Thoracic aorta (tissue), 2 donors: ENCODE results near the gene DDI1. TPM values are rescaled to one million over a fixed set of nuclear protein-coding genes. Genes with fewer than 3 reads are reported as not detected.

Experiments
- ATAC-seq: fragments of 150-250 bp; one replicate; pipeline ENCODE4 v1.8.0; 2017; ENCODE audit warnings: low read depth; ENCODE audit not compliant: insufficient number of reproducible peaks, low FRiP score
- DNase-seq: peaks from one replicate; pipeline ENCODE4 v3.0.0-alpha.2; 2020; ENCODE audit warnings: low spot score
- H3K27ac ChIP-seq, 2 donors: fragments of 200-600 bp; sonication (generic); 1 replicate in 1 of 2; 2 replicates in 1 of 2; pipeline ENCODE4 v1.5.1; 2016; ENCODE audit warnings: mild to moderate bottlenecking in 2 of 2, moderate library complexity in 2 of 2
- H3K27me3 ChIP-seq: fragments of 200-600 bp; sonication (generic); replicated peaks from 2 replicates; pipeline ENCODE4 v1.6.0; 2016; ENCODE audit warnings: mild to moderate bottlenecking; ENCODE audit not compliant: insufficient read depth
- H3K36me3 ChIP-seq: fragments of 200-600 bp; sonication (generic); one replicate; pipeline ENCODE4 v1.5.1; 2016
- H3K4me1 ChIP-seq, 2 donors: fragments of 200-600 bp; sonication (generic); 1 replicate in 1 of 2; 2 replicates in 1 of 2; pipeline versions ENCODE4 v1.5.1 to v1.6.0; 2016; ENCODE audit warnings: low read depth in 2 of 2, mild to moderate bottlenecking in 1 of 2; ENCODE audit not compliant: control insufficient read depth in 1 of 2
- H3K4me3 ChIP-seq: fragments of 200-600 bp; sonication (generic); 2 replicates; pipeline ENCODE4 v1.5.1; 2016; ENCODE audit warnings: mild to moderate bottlenecking
- H3K9me3 ChIP-seq: fragments of 200-600 bp; sonication (generic); 2 replicates; pipeline ENCODE4 v1.5.1; 2016
- total RNA-seq, 2 donors: library from RNA; depleted of rRNA; stranded (reverse); fragments of >200 nt; gene quantifications; one replicate each; pipeline versions ENCODE4 v1.1.0 to v1.2.3, GENCODE V29; 2016
- TF ChIP-seq, protein P1 (sequence below): fragments of 200-600 bp; sonication (generic); IDR thresholded peaks from one replicate; pipeline ENCODE4 v1.5.1; 2019; ENCODE audit warnings: antibody characterized with exemption

DDI1 gene
- not detected for total RNA-seq

DNA sequence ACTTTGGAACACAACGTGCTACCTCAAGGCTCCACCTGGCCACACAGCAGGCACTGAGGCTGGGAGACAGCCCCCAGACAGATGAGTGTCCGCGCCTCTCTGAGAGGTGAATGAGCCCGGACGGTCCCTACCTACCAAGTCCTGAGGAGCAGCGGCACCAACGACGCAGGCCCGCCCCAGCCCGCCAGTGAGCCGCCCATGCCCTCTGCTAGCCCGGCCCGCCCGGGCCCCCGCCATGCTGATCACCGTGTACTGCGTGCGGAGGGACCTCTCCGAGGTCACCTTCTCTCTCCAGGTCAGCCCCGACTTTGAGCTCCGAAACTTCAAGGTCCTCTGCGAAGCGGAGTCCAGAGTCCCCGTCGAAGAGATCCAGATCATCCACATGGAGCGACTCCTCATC is at the start of gene DDI1:
DDI1 (plus strand) TSS at position 53 of the 400 bp plus-strand sequence; CDS start at position 236, 183 bp downstream.
- Histone ChIP-seq H3K9me3 (no peaks in the 10 kb centered on the region), H3K4me1 (peaks cover 13 to 15% of the 10 kb centered on the region in 2 donors), H3K27me3 (no peaks in the 10 kb centered on the region), H3K4me3 (no peak within 1 kb of the TSS), H3K36me3 (no peaks in the 10 kb centered on the region), H3K27ac (no peak within 1 kb of the TSS)
- ATAC-seq: no peak
- no peak for DNase-seq
- TF ChIP-seq, protein P1, sequence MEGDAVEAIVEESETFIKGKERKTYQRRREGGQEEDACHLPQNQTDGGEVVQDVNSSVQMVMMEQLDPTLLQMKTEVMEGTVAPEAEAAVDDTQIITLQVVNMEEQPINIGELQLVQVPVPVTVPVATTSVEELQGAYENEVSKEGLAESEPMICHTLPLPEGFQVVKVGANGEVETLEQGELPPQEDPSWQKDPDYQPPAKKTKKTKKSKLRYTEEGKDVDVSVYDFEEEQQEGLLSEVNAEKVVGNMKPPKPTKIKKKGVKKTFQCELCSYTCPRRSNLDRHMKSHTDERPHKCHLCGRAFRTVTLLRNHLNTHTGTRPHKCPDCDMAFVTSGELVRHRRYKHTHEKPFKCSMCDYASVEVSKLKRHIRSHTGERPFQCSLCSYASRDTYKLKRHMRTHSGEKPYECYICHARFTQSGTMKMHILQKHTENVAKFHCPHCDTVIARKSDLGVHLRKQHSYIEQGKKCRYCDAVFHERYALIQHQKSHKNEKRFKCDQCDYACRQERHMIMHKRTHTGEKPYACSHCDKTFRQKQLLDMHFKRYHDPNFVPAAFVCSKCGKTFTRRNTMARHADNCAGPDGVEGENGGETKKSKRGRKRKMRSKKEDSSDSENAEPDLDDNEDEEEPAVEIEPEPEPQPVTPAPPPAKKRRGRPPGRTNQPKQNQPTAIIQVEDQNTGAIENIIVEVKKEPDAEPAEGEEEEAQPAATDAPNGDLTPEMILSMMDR: no peak

DNA sequence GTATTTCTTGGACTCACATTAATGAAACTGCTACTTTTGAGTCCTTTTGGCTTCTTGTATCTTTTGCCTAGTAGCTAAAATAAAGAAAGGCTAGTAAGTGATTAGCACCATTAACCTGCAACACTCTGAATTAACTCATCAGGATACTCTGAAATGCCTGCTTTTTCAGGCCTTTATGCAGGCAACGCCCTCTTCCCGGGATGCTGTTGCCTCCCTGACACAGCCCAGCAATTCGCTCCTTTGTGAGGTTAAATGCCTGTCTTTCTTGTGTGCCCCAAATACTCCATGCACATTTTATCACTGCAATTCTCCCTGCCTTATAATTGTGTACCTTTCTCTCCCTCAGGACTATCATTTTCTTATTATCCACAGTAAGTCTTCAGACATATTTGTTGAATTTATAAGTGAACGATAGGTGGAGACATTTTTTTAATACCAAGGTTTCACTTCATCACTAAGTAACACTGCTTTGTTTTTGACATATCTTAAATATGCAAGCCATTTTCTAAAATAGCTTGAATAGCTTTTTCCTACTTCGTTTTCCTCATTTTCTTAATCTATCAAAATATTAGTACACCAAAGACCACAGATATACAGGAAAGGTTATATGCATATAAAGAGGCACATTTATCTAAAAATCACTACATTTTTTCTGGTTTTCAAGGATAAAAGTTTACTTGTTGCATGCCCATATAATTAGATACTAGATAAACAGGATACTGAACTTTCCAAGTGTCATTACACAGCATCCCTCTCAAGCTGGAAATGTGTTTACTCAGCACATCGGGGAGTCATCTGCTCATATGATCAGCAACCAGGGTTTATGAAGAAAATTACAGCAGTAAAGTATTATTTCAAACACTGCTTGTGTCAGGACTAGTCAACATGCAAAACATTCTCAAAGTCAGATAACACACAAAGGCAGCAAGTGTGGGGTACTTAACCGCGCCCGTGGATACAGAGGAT is 48.5 kb upstream of the DDI1 start:
- Histone ChIP-seq H3K9me3 (no peaks in the 10 kb centered on the region), H3K36me3 (no peaks in the 10 kb centered on the region), H3K4me3 (no peak overlapping the region), H3K4me1 (no peaks in the 10 kb centered on the region), H3K27ac (no peak overlapping the region), H3K27me3 (no peaks in the 10 kb centered on the region)
- no peak for ATAC-seq
- no peak for DNase-seq
- TF ChIP-seq, protein P1: no peak

DNA sequence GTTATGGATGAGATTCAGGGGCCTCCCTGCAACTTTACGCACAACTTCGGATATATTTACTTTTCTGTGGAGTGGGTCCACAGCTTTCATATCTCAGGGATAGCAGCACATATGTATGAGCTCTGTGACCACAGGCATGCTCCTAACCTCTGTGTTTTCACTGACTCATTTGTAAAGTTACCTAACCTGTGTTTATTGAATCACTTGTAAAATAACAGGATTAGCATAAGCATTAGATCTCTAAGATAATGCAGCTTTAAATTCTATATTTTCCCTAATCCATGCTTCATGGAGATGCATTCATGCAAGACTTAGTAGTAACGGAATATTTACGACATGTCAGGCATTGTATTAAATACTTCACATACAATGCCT is 47.9 kb upstream of the DDI1 start:
- Histone ChIP-seq H3K4me3 (no peak overlapping the region), H3K36me3 (no peaks in the 10 kb centered on the region), H3K27me3 (no peaks in the 10 kb centered on the region), H3K9me3 (no peaks in the 10 kb centered on the region), H3K4me1 (peaks cover 0 to 3% of the 10 kb centered on the region in 2 donors), H3K27ac (no peak overlapping the region)
- DNase-seq (no peak), ATAC-seq (no peak)
- TF ChIP-seq, protein P1: no peak

DNA sequence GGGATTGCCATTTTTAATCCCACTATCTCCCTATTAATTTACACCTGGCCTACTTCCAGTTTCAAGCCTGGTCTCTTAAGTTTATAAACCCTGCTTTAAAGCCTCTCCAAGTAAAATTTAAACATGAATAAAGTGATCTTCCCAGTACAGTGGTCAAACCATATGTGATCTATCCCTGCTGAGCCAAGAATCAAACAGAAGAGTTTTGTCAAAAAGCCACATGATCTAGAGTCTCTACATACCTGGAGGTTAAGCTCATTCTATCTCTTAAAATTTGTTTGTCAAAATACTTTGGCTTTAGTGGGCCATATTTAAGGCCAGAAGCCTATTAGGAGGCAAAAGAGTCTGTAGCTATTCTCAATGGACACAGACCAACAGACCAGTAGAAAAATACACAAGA is 42.9 kb upstream of the DDI1 start:
- DNase-seq (no peak), ATAC-seq (no peak)
- Histone ChIP-seq H3K27me3 (no peaks in the 10 kb centered on the region), H3K4me1 (peaks cover 7 to 17% of the 10 kb centered on the region in 2 donors), H3K4me3 (no peak overlapping the region), H3K9me3 (no peaks in the 10 kb centered on the region), H3K36me3 (no peaks in the 10 kb centered on the region), H3K27ac (no peak overlapping the region)
- TF ChIP-seq, protein P1: no peak

DNA sequence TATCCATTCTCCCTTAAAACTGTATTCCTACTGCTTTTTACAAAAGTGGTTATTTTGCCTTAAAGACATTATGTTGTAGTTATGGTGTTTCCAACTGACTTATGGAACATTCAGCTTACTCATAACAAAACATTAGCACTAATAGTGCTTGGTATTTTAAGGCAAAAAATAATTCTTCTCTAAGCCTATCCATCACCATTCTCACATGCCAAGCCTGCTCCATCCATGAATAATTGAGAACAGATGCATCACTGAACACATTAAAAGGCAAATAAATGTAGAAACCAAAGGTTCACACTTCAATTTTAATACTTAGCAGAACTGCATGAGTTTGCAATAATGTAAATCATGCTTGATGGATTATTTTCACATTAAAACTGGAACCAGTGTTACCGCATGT is 42.3 kb upstream of the DDI1 start:
- no peaks in the 10 kb centered on the region for H3K9me3 ChIP-seq
- peaks cover 7 to 17% of the 10 kb centered on the region in 2 donors for H3K4me1 ChIP-seq
- H3K27ac ChIP-seq: no peak overlapping the region
- H3K27me3 ChIP-seq: no peaks in the 10 kb centered on the region
- TF ChIP-seq, protein P1: no peak
- ATAC-seq (no peak), DNase-seq (no peak)
- H3K4me3 ChIP-seq: no peak overlapping the region
- H3K36me3 ChIP-seq: no peaks in the 10 kb centered on the region
